ENCODE data around the gene DACT3.
A peak's percentile ranks its signal among the peaks of the same experiment; 100 is the strongest.

DACT3 gene, protein sequence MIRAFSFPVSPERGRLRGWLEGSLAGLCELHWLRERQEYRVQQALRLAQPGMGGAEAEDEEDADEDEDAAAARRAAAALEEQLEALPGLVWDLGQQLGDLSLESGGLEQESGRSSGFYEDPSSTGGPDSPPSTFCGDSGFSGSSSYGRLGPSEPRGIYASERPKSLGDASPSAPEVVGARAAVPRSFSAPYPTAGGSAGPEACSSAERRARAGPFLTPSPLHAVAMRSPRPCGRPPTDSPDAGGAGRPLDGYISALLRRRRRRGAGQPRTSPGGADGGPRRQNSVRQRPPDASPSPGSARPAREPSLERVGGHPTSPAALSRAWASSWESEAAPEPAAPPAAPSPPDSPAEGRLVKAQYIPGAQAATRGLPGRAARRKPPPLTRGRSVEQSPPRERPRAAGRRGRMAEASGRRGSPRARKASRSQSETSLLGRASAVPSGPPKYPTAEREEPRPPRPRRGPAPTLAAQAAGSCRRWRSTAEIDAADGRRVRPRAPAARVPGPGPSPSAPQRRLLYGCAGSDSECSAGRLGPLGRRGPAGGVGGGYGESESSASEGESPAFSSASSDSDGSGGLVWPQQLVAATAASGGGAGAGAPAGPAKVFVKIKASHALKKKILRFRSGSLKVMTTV

DNA sequence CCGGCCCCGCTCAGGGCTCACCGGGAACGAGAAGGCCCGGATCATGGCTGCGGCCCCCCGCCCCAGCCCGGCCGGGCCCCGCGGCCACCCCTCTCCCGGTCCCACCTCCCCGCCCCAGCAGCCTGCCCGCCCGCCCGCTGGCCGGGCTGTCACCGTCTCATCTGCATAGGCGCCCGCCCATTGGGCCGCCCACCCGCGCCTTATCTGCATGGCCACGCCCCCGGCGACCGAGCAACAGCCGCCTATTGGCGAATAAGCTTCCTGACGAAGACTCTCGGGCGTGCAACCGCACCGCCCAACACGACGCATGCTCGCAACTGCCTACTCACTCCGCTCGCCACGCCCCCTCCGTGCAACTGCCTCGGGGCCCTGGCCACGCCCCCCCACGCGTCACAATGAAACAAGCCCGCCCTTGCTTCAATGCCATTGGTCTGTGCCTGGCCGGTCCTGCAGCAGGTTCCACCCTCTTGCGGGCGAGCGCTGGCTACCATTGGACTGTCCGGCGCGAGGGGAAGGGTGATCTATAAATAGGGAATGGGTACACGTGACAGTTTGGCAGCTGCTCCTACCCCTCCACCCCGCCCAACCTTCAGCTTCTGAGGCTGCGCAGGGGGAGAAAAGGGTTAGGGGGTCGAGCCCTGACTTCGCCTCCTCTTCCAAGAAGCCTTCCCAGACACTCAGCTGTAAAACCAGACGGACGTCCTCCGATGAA lies at the start of gene DACT3:
DACT3 (minus strand) TSS at position 163 of the 712 bp plus-strand sequence; CDS start at position 45, 118 bp downstream.
- DNase-seq (ENCODE audit: low read depth), result peak; percentile 99

DNA sequence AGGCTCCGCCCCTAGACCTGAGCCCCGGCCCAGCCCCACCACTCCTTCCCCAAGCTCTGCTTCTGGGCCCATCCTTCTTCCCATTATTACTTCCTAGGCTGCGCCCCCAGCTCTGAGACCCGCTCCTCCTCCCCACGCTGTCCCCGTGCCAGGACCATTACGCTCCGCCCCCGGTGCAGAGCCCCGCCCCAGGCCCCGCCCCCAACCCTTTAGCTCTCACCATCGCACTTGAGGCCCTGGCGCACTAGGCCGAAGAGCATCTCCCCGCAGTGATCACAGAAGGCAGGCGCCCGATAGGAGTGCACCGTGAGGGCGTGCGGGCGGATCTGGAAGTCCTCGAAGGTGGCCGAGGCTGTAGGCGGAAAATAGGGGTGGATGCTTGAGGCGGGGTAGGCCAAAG lies 49.7 kb upstream of the DACT3 start:
- no peak for DNase-seq (ENCODE audit: low read depth)

DNA sequence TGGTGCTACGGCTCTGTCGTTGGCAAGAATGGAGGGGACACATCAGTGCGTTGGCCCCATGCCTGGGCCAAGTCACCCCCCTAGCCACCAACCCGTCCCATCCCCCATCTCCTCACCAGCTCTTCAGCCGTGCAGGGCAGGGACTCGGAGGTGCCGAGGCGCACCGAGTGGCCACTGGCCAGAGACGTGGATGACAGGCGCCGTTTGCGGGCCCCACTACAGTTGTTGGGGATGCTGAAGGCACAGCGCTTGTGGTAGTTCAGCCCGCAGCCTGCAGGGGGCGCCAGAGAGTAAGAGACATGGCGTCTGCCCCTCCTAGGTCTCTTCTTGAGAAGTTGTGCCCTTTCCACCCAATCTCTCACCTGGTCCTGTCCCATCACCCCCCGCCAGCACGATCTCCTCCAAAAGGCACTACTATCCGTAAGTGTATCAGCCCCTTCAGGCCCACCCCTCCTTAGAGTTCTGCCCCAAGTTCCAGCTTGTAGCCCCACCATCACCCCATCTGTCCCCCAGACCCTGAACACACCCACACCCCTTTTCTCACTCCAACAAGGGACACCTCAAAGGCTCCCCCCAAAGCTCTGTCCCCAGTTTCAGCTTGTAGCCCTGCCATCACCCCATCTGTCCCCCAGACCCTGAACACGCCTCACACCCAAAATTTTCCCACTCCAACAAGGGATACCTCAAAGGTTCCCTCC lies 43.5 kb upstream of the DACT3 start:
- DNase-seq (ENCODE audit: low read depth), result no peak

DNA sequence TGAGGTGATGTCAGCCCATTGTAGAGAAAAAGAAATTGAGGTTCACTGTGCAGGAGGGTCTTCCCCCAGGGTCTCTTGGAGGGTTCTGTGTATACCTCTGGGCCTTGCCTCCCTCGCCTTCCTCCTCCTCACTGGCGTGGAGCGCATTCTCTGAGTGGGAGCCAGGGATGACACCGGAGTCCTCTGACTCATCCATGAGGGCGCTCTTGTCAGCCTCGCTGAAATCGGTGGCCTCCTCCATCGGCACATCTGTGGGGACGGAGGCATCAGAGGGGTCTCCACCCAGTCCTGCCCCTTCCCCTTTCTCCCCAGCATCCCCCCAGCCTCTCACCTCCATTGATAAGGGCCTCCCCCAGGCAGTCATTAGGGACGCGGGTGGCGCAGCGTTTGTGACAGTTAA lies 39.7 kb upstream of the DACT3 start:
- no peak for DNase-seq (ENCODE audit: low read depth)

DNA sequence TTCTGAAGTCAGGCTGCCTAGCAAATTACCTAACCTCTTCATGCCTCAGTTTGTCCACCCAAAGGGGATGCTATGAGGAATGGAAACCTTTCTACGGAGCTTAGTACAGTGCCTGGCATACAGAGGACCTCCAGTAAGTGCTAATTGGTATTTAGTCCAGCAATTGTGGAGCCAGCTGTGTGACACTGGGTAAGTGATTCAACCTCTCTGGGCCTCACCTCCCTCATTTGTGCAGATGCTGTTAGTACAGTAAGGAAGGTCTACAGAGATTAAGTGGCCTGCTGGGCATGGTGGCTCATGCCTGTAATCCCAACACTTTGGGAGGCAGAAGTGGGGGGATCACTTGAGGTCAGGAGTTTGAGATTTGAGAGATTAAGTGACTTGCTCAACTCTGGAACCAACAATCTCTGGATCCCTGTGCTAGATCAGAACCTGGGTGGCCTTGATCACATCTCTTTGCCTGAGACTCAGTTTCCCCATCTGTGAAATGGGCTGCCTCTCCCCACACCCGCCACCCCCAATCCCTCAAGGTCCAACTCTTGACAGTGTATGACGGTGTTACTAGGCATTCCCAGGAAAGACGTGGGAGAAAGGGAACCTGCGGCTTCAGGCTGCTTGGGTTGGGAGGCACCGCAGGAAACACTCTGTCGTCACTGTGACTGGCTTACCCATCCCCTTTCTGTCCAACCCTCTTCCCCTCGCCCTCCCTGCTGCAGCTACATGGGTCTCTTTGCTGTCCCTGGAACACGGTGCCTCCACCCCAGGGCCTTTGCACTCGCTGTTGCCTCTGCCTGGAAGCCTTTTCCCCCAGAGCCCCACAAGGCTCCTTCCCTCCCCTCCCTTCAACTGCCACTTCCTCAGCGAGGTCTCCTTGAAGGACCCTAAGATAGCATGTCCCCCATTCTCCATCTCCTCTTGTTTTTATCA lies 37.7 kb upstream of the DACT3 start:
- no peak for DNase-seq (ENCODE audit: low read depth)

DNA sequence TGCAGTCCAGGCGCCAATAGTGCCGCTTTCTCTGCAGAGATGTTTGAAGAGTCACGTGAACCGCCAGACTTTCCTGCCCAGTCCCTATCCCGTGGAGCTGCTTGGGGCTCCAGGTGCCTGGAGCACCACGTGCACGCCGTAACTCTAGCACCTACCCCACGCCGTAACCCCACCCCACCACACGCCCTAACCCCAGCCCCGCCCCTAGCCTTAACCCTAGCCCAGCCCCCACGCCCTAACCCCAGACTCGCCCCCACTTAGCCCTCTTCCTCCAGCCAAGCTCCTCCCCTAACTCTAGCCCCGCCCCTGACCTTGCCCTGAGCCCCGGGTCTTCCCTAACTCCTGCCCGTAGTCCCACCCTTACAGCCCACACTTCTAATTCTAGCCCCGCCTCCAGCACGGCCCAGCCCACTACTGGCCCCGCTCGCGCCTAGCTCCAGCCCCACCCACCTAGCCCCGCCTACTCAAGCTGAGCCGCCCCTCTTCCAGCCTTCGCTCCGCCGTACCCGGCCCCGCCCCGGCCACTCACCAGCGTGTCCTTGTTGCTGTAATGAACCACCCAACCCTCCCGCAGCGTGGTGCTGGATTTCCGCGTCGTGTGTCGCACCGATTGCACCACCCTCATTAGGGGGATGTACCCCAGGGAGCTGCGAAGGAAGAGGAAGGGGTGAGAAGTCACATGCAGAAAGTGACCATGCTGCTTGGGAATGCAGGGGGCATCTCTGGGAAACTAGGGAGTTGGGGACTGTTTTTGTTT lies 36.4 kb upstream of the DACT3 start:
- DNase-seq (ENCODE audit: low read depth), result peak; percentile 82

DNA sequence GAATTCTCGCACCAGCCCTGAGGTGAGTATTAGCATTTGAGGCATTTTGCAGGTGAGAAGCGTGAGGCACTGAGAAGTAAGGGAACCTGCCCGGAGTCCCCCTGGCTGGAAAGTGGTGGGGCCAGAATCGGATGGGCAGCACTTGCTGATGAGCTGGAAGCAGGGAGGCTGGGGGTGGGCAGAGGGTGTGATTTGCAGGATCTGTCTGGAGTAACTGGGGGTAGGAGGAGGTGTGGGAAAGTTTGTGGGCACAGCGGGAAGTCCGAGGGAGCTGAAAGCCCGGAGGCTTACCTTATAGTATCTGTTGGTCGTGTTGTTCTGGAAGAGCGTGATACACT lies 35.9 kb upstream of the DACT3 start:
- no peak for DNase-seq (ENCODE audit: low read depth)

DNA sequence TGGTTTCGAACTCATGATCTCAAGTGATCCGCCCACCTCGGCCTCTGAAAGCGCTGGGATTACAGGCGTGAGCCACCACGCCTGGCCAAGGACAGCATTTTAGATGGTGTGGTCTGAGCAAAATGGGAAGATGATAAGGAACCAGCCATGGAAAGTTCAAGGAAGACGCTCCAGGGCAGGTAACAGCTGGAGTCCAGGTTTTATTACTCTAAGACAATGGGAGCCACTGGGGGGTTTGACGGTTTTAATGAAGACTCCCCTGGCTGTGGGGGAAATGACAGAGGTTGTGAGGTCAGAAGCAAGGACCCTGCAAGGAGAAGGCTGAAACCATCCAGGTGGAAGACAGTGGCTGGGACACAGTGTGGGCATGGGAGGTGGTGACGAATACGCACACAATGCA lies 35.1 kb upstream of the DACT3 start:
- no peak for DNase-seq (ENCODE audit: low read depth)

DNA sequence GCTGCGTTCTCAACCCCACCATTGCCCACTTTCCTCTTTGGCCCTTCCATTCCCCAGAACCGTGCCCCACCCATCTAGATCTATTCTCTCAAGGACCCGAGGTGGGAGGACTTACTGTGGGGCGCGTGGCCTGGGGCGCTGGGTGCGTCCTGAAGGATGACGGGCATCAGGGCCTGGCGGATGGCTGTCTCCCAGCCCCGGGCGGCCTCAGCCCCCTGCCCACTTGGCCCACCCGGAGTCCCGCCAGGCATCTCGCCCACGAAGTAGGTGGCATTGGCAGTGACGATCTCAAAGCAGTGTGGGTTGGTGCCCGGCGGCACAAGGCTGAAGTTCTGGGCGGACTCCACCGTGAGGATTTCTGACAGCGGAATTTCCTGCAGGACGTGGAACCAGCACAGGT lies 32.8 kb upstream of the DACT3 start:
- DNase-seq (ENCODE audit: low read depth), result no peak

DNA sequence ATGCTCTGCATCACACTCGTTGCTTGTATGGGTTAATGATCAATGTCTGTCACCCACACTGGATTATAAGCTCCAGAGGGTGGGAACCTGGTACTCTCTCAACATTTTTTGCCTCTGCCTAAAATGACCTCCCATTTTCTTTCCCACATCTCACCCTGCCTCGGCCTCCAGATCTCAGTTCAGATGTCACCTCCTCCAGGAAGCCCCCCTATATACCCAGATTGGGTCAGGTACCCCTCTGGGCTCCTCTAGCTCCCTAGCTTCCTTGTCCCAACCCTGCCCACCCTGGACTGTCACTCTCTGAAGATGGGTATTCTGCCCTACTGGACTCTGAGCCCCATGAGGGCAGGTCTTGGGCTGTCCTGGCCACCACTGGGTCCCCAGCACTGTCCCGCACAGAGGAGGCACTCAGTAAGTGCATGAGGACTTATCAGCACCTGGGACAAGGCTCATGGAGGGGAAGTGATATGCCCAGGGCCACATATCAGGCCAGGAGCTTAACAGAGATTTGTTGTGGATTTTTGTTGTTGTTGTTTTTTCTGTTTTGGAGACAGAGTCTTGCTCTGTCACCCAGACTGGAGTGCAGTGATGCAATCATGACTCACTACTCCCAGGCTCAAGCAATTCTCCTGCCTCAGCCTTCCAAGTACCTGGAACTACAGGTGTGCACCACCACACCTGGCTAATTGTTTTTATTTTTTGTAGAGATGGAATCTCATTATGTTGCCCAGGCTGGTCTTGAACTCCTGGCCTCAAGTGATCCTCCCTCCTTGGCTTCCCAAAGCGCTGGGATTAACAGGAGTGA lies 32.1 kb upstream of the DACT3 start:
- DNase-seq (ENCODE audit: low read depth), result peak; percentile 28

DNA sequence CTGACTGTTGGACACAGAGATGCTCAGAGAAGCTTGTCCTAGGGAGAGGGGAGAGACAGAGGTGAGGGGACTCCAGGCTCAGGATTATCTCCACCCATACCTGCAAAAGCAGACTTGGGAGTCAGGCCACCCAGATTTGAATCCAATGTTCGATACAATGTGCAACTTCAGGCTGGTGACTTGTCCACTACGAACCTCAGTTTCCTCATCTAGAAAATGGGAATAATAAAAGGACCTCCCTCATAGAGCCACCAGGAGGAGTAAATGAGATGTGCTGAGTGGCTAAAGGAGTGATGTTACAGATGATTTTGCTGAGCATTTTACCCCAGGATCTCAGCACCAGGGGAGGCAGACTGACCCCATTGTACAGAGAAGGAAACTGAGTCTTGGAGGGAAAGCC lies 31.0 kb upstream of the DACT3 start:
- DNase-seq (ENCODE audit: low read depth), result no peak

DNA sequence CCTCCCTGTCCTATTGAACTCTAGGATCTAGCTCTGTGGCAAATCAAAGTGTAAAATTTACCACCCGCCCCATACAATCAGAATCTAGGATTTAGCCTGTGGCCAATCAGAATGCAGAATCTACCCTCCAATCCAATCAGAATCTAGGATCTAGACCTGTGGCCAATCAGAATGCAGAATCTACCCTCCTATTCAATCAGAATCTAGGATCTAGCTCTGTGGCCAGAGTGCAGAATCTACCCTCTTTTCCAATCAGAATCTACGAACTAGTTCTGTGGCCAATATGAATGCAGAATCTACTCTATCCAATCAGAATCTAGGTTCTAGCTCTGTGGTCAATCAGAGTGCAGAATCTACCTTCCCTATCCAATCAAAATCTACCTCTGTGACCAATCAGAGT lies 30.1 kb upstream of the DACT3 start:
- no peak for DNase-seq (ENCODE audit: low read depth)

DNA sequence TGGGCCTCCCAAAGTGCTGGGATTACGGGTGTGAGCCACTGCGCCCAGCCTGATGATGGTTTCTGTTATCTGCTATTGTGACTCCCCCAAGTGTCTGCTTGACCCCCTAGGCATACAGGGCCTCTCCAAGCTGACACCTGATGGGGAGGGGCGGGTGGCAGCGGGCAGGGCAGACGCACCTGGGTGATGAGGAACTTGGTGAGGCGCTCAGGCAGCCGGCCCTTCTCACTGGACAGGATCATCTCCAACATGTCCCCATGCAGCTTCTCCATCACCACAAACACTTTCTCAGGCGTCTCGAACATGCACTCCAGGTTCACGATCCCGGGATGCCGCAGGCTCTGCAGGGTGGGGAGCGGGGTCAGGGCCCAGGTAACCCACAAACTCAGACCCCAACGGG lies 28.4 kb upstream of the DACT3 start:
- DNase-seq (ENCODE audit: low read depth), result no peak

DNA sequence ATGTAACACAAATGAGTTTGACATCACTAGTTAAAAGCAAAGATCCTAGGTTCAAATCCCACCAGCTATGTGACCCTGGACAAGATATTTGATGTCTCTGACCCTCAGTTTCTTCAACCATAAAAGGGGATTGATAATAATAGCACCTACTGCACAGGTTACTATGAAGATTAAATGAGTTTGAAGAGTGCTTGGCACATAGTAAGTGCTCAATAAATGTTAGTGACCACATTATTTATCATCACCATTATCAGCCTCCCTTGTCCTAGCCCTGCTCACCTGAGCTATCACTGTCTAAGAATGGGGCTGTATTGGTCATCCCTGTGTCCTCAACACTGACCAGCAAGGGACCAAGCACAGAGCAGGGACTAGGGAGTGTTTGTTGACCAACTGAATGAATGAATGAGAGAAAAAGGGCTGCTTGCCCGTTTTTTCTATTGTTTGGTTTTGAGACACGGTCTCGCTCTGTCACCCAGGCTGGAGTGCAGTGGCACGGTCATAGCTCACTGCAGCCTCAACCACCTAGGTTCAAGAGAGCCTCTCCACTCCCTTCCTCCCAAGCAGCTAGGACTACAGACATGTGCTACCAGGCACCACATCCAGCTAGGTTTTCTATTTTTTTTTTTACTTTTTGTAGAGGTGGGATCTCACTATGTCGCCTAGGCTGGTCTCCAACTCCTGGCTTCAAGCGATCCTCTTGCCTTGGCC lies 26.6 kb upstream of the DACT3 start:
- DNase-seq (ENCODE audit: low read depth), result no peak

DNA sequence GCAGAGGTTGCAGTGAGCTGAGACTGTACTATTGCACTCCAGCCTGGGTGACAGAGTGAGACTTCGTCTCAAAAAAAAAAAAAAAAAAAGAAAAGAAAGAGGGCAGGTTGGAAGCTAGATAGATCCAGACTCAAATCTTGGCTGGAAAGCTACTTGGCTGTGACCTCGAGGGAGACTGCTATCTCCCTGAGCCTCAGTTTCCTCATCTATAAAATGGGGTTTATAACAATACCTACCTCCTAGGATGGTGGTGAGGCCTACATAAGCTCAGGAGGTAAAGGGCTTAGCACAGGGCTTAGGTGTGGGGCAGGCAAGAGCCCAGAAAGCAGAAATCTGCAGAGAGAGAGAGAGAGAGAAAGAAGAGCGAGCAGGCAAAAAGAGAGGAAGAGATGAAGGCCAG lies 24.2 kb upstream of the DACT3 start:
- DNase-seq (ENCODE audit: low read depth), result no peak

DNA sequence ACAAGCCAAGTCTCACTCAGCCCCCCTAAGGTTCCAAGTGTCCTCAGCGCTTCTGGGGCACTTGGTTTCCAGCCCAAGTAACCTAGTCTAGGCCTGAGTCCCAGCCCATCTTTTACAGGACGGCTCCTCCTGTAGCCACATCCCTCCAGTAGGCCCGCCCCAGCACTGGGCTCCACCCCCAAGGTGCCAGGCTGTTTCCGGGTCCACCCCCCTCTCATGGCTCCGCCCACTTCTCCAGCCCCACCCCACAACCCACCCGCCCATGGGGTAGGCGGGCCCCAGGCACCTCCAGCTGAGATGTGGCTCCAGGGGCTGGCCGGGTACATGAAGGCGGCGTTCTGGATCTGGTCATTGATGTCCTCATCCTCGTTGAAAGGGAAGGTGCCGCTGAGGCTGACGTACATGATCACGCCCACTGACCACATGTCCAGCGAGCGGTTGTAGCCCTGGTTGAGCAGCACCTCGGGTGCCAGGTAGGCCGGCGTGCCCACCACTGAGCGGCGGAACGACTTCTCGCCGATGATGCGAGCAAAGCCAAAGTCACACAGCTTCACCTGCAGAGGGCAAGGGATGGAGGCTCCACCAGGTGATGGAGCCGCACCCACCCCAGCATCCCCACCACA lies 17.2 kb upstream of the DACT3 start:
- no peak for DNase-seq (ENCODE audit: low read depth)

DNA sequence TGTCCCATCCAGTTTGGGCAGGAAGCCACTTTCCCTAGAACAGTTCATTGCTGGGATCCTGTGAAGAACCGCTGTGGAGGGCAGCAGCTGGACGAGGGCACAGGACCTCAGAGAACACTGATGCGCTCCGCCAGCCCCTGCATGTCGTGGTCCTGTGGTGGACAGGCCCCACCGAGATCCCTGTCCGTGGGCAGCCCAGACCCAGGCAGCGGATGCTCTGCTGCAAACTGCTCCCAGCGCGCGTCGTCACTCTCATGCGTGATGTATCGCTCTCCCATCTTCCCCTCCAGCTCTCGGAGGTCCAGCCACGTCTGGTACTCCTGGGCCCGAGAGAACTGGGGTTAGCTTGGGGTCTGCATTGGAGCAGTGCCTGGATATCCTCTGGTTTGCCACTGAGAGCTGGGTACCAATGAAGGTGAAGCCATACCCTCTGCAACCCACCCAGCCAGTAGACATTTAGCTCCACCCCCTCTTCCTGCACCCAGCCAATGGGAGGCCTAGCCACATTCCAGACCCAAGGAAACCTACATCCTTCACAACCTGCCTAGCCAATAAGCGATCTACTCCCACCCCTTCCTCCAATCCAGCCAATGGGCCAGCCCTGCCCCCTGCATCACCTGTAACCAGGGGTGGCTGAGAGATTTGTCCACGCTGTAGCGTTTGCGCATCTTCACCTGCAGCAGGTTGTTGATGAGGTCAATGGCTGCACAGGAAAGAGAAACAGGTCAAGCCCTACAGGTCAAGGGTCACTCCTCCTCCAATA lies 13.6 kb upstream of the DACT3 start:
- peak; percentile 52 for DNase-seq (ENCODE audit: low read depth)

DNA sequence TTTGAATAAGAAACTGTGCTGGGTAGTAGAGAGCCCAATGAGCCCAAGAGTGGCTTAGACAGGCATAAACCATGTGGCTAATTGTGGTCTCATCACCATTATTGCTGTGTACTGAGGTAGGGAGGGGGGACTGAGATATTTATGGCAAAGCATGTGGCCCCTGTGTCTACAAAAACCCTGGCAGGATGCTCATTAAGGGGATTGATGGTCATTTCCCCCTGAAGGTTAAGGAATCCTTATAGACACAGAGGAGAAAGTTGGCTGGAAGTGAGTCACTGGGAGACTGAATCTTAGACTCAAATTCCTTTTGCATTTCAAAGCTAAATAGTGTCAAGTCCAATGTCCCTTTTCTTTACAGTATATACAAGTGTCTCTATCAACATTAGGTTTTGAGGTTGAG lies 9.8 kb upstream of the DACT3 start:
- no peak for DNase-seq (ENCODE audit: low read depth)

All from amniotic epithelial cell (primary cell).